ENCODE measurements around the gene CXCL11.

- TF ChIP-seq, protein P1, sequence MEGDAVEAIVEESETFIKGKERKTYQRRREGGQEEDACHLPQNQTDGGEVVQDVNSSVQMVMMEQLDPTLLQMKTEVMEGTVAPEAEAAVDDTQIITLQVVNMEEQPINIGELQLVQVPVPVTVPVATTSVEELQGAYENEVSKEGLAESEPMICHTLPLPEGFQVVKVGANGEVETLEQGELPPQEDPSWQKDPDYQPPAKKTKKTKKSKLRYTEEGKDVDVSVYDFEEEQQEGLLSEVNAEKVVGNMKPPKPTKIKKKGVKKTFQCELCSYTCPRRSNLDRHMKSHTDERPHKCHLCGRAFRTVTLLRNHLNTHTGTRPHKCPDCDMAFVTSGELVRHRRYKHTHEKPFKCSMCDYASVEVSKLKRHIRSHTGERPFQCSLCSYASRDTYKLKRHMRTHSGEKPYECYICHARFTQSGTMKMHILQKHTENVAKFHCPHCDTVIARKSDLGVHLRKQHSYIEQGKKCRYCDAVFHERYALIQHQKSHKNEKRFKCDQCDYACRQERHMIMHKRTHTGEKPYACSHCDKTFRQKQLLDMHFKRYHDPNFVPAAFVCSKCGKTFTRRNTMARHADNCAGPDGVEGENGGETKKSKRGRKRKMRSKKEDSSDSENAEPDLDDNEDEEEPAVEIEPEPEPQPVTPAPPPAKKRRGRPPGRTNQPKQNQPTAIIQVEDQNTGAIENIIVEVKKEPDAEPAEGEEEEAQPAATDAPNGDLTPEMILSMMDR (IDR thresholded peaks at IDR 0.05), result no peak
- no peak for TF ChIP-seq POLR2A (IDR thresholded peaks at IDR 0.05)
- no peak for TF ChIP-seq EP300 (IDR thresholded peaks at IDR 0.05; ENCODE audit: low read depth)
- no peak for TF ChIP-seq POLR2AphosphoS5 (IDR thresholded peaks at IDR 0.05)
Observed at GRCh38 chr4:76066546-76066945, 30.7 kb upstream of the CXCL11 start.

Data from transverse colon (tissue), 4 donors.